22Rv1 (cell line): ENCODE results near the gene PDE1A.

Experiments
- H3K27ac ChIP-seq: fragments of 450-650 bp; 2 replicates; pipeline ENCODE4 v1.5.1; 2017
- ZFX ChIP-seq: fragments of 450-650 bp; IDR thresholded peaks from 2 replicates; pipeline ENCODE4 v1.6.1; 2017; ENCODE audit warnings: antibody characterized with exemption, borderline replicate concordance
- TF ChIP-seq, protein P1 (sequence below): fragments of 450-650 bp; IDR thresholded peaks from 2 replicates; pipeline ENCODE4 v1.5.1; 2017; ENCODE audit warnings: mild to moderate bottlenecking

The PDE1A gene

GRCh38 chr2:182432051-182432450, 5.2 kb upstream of the PDE1A start:
- no peak for TF ChIP-seq ZFX
- no peak overlapping the region for H3K27ac ChIP-seq

DNA sequence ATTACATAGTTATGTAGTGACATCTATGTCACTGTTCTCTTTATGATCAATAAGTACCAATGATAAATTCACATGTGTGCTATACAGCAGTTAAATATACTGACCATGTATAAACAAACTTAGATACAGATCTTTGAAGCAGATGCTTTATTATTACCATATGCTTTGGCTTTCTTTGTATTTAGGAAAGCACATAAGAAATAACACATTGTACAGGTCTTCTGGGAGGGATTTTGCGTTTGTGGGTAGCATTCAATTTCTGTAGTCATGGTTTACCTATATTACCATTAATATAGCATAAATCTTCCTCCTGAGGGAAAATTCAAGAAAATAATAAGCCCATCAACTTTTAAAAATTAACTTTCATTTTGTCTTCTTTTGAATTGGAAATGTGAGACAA, 1.6 kb upstream of the PDE1A start:
- no peak overlapping the region for H3K27ac ChIP-seq

DNA sequence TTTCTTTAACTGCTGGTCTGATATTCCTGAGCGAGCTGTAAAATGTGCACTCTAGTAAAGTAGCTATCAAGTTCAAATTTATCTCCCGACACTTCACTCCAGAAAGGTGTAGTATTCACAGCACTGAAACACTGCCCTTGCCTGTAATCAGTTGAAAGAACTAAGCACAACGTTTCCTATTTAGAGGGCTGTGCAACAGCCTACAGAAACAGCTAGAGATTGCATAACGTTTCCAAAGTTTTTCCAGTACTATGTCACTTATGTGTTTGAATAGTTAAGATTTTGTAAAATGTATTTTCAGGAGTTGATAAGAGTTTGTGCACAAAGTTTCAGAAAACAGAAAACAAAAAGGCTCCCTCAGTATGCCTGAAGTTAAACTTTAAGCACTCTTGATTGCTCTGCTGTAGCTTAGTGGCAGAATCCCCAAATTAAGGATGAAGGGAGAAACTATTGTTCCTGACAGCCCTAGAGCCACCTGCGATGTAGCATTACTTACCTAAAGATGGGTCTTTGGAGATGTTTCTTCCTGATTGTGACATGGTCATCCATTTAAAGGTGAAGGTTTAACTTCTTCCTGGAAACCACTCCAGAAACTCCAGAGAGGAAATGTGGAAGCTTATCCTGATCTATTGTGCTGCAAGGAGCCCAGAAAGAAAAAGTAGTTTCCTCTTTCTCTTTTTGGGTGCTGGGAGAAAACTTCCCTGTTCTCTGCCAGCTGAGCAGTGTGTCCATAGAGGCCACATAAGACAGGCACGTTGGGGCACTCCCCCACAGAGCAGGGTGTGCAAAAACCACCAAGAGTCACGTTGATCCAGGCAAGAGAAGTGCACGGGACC, 536 bp downstream of the PDE1A start:
- H3K27ac ChIP-seq, result no peak overlapping the region
- TF ChIP-seq ZFX, result no peak
- TF ChIP-seq, protein P1, sequence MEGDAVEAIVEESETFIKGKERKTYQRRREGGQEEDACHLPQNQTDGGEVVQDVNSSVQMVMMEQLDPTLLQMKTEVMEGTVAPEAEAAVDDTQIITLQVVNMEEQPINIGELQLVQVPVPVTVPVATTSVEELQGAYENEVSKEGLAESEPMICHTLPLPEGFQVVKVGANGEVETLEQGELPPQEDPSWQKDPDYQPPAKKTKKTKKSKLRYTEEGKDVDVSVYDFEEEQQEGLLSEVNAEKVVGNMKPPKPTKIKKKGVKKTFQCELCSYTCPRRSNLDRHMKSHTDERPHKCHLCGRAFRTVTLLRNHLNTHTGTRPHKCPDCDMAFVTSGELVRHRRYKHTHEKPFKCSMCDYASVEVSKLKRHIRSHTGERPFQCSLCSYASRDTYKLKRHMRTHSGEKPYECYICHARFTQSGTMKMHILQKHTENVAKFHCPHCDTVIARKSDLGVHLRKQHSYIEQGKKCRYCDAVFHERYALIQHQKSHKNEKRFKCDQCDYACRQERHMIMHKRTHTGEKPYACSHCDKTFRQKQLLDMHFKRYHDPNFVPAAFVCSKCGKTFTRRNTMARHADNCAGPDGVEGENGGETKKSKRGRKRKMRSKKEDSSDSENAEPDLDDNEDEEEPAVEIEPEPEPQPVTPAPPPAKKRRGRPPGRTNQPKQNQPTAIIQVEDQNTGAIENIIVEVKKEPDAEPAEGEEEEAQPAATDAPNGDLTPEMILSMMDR, result no peak

More for the DNA sequence above, 1.6 kb upstream of the PDE1A start:
- TF ChIP-seq, protein P1, result no peak
- TF ChIP-seq ZFX, result no peak

GRCh38 chr2:182422864-182423263, 4.0 kb downstream of the PDE1A start:
- no peak for TF ChIP-seq ZFX
- TF ChIP-seq, protein P1, result no peak
- H3K27ac ChIP-seq, result no peak overlapping the region

GRCh38 chr2:182420669-182421068, 6.2 kb downstream of the PDE1A start:
- TF ChIP-seq ZFX, result no peak
- TF ChIP-seq, protein P1, result no peak
- H3K27ac ChIP-seq, result no peak overlapping the region

DNA sequence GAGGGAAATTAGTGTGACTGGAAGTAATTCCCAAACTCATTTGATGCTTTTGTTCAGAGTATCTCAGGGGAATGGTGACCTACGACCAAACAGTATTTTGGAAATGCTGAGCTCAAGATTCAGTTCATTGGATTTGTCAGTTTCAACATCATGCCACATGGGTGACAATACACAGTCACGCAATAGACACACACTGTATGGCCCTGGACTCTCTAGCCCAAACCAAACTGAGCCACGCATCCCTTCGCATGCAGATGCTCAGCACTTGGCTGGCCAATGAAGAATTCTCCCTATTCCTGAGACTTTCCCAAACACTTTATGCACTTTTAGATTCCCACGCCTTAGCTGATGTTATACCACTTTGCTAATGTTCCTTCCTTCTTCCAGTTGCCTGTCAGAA, 10.0 kb downstream of the PDE1A start:
- H3K27ac ChIP-seq, result no peak overlapping the region
- TF ChIP-seq, protein P1, result no peak
- TF ChIP-seq ZFX, result no peak

GRCh38 chr2:182416191-182416590, 10.6 kb downstream of the PDE1A start:
- TF ChIP-seq ZFX, result no peak
- TF ChIP-seq, protein P1, result no peak
- no peak overlapping the region for H3K27ac ChIP-seq
